ENCODE results near the gene TFB1M. TPM values are rescaled to one million over a fixed set of nuclear protein-coding genes. Genes with fewer than 3 reads are reported as not detected.

TFB1M gene
- total and polyA plus RNA-seq, 4 experiments from 2014 or later: 12.6 to 45.7 (median 29.1) TPM

DNA sequence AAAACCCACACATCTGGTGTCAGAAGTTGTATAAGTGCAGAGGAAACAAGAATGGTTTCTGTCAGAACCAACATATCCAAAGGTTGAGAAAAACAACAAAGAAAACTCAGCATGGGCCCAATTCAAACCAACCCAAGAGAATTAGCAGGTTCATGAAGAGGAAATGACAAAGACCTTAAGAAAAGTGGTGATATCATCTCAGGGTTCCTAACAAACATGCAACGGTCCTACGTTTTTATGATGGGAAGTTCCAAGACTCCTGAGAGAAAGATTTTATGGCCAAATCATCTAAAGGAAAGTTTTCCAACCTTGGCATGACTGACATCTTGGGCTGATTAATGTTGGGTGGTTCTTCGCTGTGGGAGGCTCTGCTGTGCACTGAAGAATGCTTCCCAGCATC, 23.0 kb downstream of the TFB1M start:
- H3K4me3 Mint-ChIP-seq: no peak overlapping the region
- no peak overlapping the region for H3K4me3 ChIP-seq (ENCODE audit: low read length in 2 of 2)
- no peak overlapping the region for H3K27ac ChIP-seq (ENCODE audit: low read depth, low read length)
- H3K36me3 Mint-ChIP-seq: peaks cover 58 to 70% of the 10 kb centered on the region in 2 donors
- POLR2A ChIA-PET (ENCODE audit: partially characterized antibody): no interaction called here
- peaks cover 3 to 18% (median 10%) of the 10 kb centered on the region in 4 donors for H3K4me1 Mint-ChIP-seq
- H3K27me3 Mint-ChIP-seq: no peaks in the 10 kb centered on the region
- peaks cover 21% of the 10 kb centered on the region for H3K36me3 ChIP-seq (ENCODE audit: insufficient read depth, low read length)
- H3K27me3 ChIP-seq (ENCODE audit: insufficient read depth, low read length): no peaks in the 10 kb centered on the region
- CTCF ChIA-PET (ENCODE audit: partially characterized antibody): no interaction called here
- no peak for DNase-seq
- no peaks in the 10 kb centered on the region for H3K4me1 ChIP-seq (ENCODE audit: insufficient read depth, low read length)
- H3K9me3 Mint-ChIP-seq: no peaks in the 10 kb centered on the region
- intact Hi-C loops (cut with micrococcal nuclease): no loop called here
- H3K27ac Mint-ChIP-seq: no peak overlapping the region
- no peaks in the 10 kb centered on the region for H3K9me3 ChIP-seq (ENCODE audit: control insufficient read depth in 1 of 2, low read length in 2 of 2)

- no peak for DNase-seq
- POLR2A ChIA-PET (ENCODE audit: partially characterized antibody): no interaction called here
- H3K9me3 Mint-ChIP-seq: no peaks in the 10 kb centered on the region
- no peak overlapping the region for H3K27ac Mint-ChIP-seq
- CTCF ChIA-PET (ENCODE audit: partially characterized antibody): no interaction called here
- no peaks in the 10 kb centered on the region for H3K27me3 Mint-ChIP-seq
- H3K4me1 Mint-ChIP-seq: peaks cover 3 to 20% (median 10%) of the 10 kb centered on the region in 4 donors
- intact Hi-C loops (cut with micrococcal nuclease): no loop called here
- Histone ChIP-seq H3K27ac (ENCODE audit: low read depth, low read length) (no peak overlapping the region), H3K36me3 (ENCODE audit: insufficient read depth, low read length) (peaks cover 16% of the 10 kb centered on the region), H3K4me1 (ENCODE audit: insufficient read depth, low read length) (no peaks in the 10 kb centered on the region), H3K4me3 (ENCODE audit: low read length in 2 of 2) (no peak overlapping the region), H3K27me3 (ENCODE audit: insufficient read depth, low read length) (no peaks in the 10 kb centered on the region), H3K9me3 (ENCODE audit: control insufficient read depth in 1 of 2, low read length in 2 of 2) (no peaks in the 10 kb centered on the region)
- peaks cover 56 to 69% of the 10 kb centered on the region in 2 donors for H3K36me3 Mint-ChIP-seq
- no peak overlapping the region for H3K4me3 Mint-ChIP-seq
These were observed 23.8 kb downstream of the TFB1M start for GRCh38 chr6:155290491-155290890.

- Histone ChIP-seq H3K9me3 (ENCODE audit: control insufficient read depth in 1 of 2, low read length in 2 of 2) (no peaks in the 10 kb centered on the region), H3K27me3 (ENCODE audit: insufficient read depth, low read length) (no peaks in the 10 kb centered on the region), H3K27ac (ENCODE audit: low read depth, low read length) (no peak overlapping the region), H3K4me1 (ENCODE audit: insufficient read depth, low read length) (no peaks in the 10 kb centered on the region), H3K4me3 (ENCODE audit: low read length in 2 of 2) (no peak overlapping the region), H3K36me3 (ENCODE audit: insufficient read depth, low read length) (peaks cover 29% of the 10 kb centered on the region)
- peaks cover 0 to 18% (median 4%) of the 10 kb centered on the region in 4 donors for H3K4me1 Mint-ChIP-seq
- DNase-seq: no peak
- intact Hi-C loops (cut with micrococcal nuclease): no loop called here
- H3K4me3 Mint-ChIP-seq: no peak overlapping the region
- CTCF ChIA-PET (ENCODE audit: partially characterized antibody): interaction anchor here (0.7 to 1.4 kb wide), 2 partner anchors 12 to 28 kb away, joined by 3 to 4 read pairs; no protein-coding TSS in a partner anchor
- H3K36me3 Mint-ChIP-seq: peaks cover 55 to 69% of the 10 kb centered on the region in 2 donors
- H3K27me3 Mint-ChIP-seq: no peaks in the 10 kb centered on the region
- POLR2A ChIA-PET (ENCODE audit: partially characterized antibody): no interaction called here
- no peaks in the 10 kb centered on the region for H3K9me3 Mint-ChIP-seq
- H3K27ac Mint-ChIP-seq: peak overlapping the region in 1 of 7 donors; percentile 37
These were observed 26.5 kb downstream of the TFB1M start for GRCh38 chr6:155287762-155288161.

DNA sequence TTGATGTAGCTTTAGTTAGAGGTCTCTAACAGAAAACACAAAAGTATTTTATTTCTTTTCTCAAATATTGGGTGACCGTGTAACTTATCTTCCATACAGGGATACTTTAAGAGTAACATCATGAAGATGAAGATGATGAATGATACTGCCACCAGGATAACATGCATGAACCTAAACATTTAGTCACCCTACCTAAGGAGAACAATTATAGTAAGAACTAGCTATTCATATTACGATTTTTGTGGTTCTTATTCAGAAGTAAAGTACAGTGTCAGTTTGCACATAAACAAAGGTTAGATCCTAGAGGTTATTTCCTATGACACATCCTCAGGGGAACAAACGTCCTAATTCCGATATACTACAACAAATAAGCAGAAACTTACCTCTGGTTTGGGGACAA, 29.5 kb downstream of the TFB1M start:
- no peak overlapping the region for H3K4me3 Mint-ChIP-seq
- no peaks in the 10 kb centered on the region for H3K27me3 ChIP-seq (ENCODE audit: insufficient read depth, low read length)
- no peak overlapping the region for H3K27ac Mint-ChIP-seq
- ChIA-PET CTCF (ENCODE audit: partially characterized antibody) (no interaction called here), POLR2A (ENCODE audit: partially characterized antibody) (no interaction called here)
- H3K36me3 ChIP-seq (ENCODE audit: insufficient read depth, low read length): peaks cover 26% of the 10 kb centered on the region
- H3K4me3 ChIP-seq (ENCODE audit: low read length in 2 of 2): no peak overlapping the region
- no peaks in the 10 kb centered on the region for H3K9me3 Mint-ChIP-seq
- H3K4me1 ChIP-seq (ENCODE audit: insufficient read depth, low read length): no peaks in the 10 kb centered on the region
- H3K4me1 Mint-ChIP-seq: peaks cover 1 to 13% (median 6%) of the 10 kb centered on the region in 4 donors
- no peak overlapping the region for H3K27ac ChIP-seq (ENCODE audit: low read depth, low read length)
- H3K36me3 Mint-ChIP-seq: peaks cover 49 to 59% of the 10 kb centered on the region in 2 donors
- H3K9me3 ChIP-seq (ENCODE audit: control insufficient read depth in 1 of 2, low read length in 2 of 2): no peaks in the 10 kb centered on the region
- no peak for DNase-seq
- H3K27me3 Mint-ChIP-seq: no peaks in the 10 kb centered on the region
- intact Hi-C loops (cut with micrococcal nuclease): no loop called here

- Histone ChIP-seq H3K36me3 (ENCODE audit: insufficient read depth, low read length) (peaks cover 5% of the 10 kb centered on the region), H3K4me1 (ENCODE audit: insufficient read depth, low read length) (no peaks in the 10 kb centered on the region), H3K27me3 (ENCODE audit: insufficient read depth, low read length) (no peaks in the 10 kb centered on the region), H3K9me3 (ENCODE audit: control insufficient read depth in 1 of 2, low read length in 2 of 2) (no peaks in the 10 kb centered on the region), H3K27ac (ENCODE audit: low read depth, low read length) (no peak overlapping the region), H3K4me3 (ENCODE audit: low read length in 2 of 2) (no peak overlapping the region)
- ChIA-PET POLR2A (ENCODE audit: partially characterized antibody) (no interaction called here), CTCF (ENCODE audit: partially characterized antibody) (interaction anchor here (1.8 to 3.8 kb wide), 2 partner anchors 11 to 99 kb away, joined by 4 to 22 read pairs; no protein-coding TSS in a partner anchor)
- no peaks in the 10 kb centered on the region for H3K9me3 Mint-ChIP-seq
- no peaks in the 10 kb centered on the region for H3K27me3 Mint-ChIP-seq
- peaks cover 7 to 15% (median 13%) of the 10 kb centered on the region in 4 donors for H3K4me1 Mint-ChIP-seq
- no peak for DNase-seq
- H3K4me3 Mint-ChIP-seq: no peak overlapping the region
- peak overlapping the region in 4 of 7 donors; percentile 2 to 26 (median 14) for H3K27ac Mint-ChIP-seq
- H3K36me3 Mint-ChIP-seq: peaks cover 39 to 53% of the 10 kb centered on the region in 2 donors
- intact Hi-C loops (cut with micrococcal nuclease): no loop called here
These were observed 35.8 kb downstream of the TFB1M start for GRCh38 chr6:155278319-155279049.

- H3K27me3 Mint-ChIP-seq: no peaks in the 10 kb centered on the region
These were observed 37.6 kb downstream of the TFB1M start for GRCh38 chr6:155276638-155277037.

GRCh38 chr6:155275808-155276480, 38.3 kb downstream of the TFB1M start:
- no peaks in the 10 kb centered on the region for H3K4me1 ChIP-seq (ENCODE audit: insufficient read depth, low read length)
- no peak overlapping the region for H3K4me3 Mint-ChIP-seq
- DNase-seq: no peak
- H3K4me3 ChIP-seq (ENCODE audit: low read length in 2 of 2): no peak overlapping the region
- H3K9me3 Mint-ChIP-seq: no peaks in the 10 kb centered on the region
- no peaks in the 10 kb centered on the region for H3K27me3 Mint-ChIP-seq
- POLR2A ChIA-PET (ENCODE audit: partially characterized antibody): no interaction called here
- no peaks in the 10 kb centered on the region for H3K27me3 ChIP-seq (ENCODE audit: insufficient read depth, low read length)
- H3K36me3 ChIP-seq (ENCODE audit: insufficient read depth, low read length): peaks cover 7% of the 10 kb centered on the region
- intact Hi-C loops (cut with micrococcal nuclease): no loop called here
- no peaks in the 10 kb centered on the region for H3K9me3 ChIP-seq (ENCODE audit: control insufficient read depth in 1 of 2, low read length in 2 of 2)
- H3K27ac Mint-ChIP-seq: peak overlapping the region in 2 of 7 donors; percentile 13 to 23
- peaks cover 11 to 20% (median 16%) of the 10 kb centered on the region in 4 donors for H3K4me1 Mint-ChIP-seq
- CTCF ChIA-PET (ENCODE audit: partially characterized antibody): interaction anchor here (1.5 to 3.8 kb wide), 2 partner anchors 8 to 43 kb away, joined by 3 to 22 read pairs; no protein-coding TSS in a partner anchor
- no peak overlapping the region for H3K27ac ChIP-seq (ENCODE audit: low read depth, low read length)
- peaks cover 39 to 55% of the 10 kb centered on the region in 2 donors for H3K36me3 Mint-ChIP-seq

More at GRCh38 chr6:155276638-155277037, 37.6 kb downstream of the TFB1M start:
- Histone ChIP-seq H3K27ac (ENCODE audit: low read depth, low read length) (no peak overlapping the region), H3K4me1 (ENCODE audit: insufficient read depth, low read length) (no peaks in the 10 kb centered on the region), H3K4me3 (ENCODE audit: low read length in 2 of 2) (no peak overlapping the region), H3K27me3 (ENCODE audit: insufficient read depth, low read length) (no peaks in the 10 kb centered on the region), H3K36me3 (ENCODE audit: insufficient read depth, low read length) (peaks cover 7% of the 10 kb centered on the region), H3K9me3 (ENCODE audit: control insufficient read depth in 1 of 2, low read length in 2 of 2) (no peaks in the 10 kb centered on the region)
- POLR2A ChIA-PET (ENCODE audit: partially characterized antibody): no interaction called here
- no peak overlapping the region for H3K4me3 Mint-ChIP-seq
- H3K36me3 Mint-ChIP-seq: peaks cover 39 to 56% of the 10 kb centered on the region in 2 donors
- CTCF ChIA-PET (ENCODE audit: partially characterized antibody): interaction anchor here (1.5 to 3.8 kb wide), 3 partner anchors 9 to 98 kb away, joined by 3 to 22 read pairs (median 4); no protein-coding TSS in a partner anchor
- peaks cover 11 to 20% (median 16%) of the 10 kb centered on the region in 4 donors for H3K4me1 Mint-ChIP-seq
- intact Hi-C loops (cut with micrococcal nuclease): no loop called here
- H3K9me3 Mint-ChIP-seq: no peaks in the 10 kb centered on the region
- peak overlapping the region in 3 of 7 donors; percentile 26 to 81 (median 52) for H3K27ac Mint-ChIP-seq
- no peak for DNase-seq
